HepG2 (cell line): Measurements from ENCODE around the gene GALNT15. TPM values are rescaled to one million over a fixed set of nuclear protein-coding genes. Genes with fewer than 3 reads are reported as not detected.

Experiments used
- ATAC-seq: fragments of 200-7000 bp; cut with Tn5 transposase; 3 replicates; pipeline ENCODE4 v1.9.1; 2020; ENCODE audit warnings: mild to moderate bottlenecking, moderate library complexity
- BruUV-seq: library from RNA; stranded (reverse); fragments of 400-500 nt; replicated peaks from 2 replicates; lab custom pipeline; 2021; lab: Mats Ljungman, UMichigan
- CTCF ChIA-PET: fragments of 300-600 bp; formaldehyde crosslinking; extraction: SDS; loops from one replicate; lab custom pipeline; 2021; ENCODE audit warnings: low total read pairs, inconsistent platforms, low intra/inter-chr PET ratio; lab: Yijun Ruan, JAX
- POLR2A ChIA-PET: fragments of 350-600 bp; sonication (Branson Sonifier 250); formaldehyde crosslinking; loops from one replicate; lab custom pipeline; 2020; ENCODE audit warnings: antibody characterized with exemption, inconsistent platforms; lab: Yijun Ruan, JAX
- DNase-seq: peaks from one replicate; pipeline ENCODE4 v3.0.0-alpha.2; 2015; ENCODE audit warnings: low spot score
- FAIRE-seq: peaks from 3 replicates; lab custom pipeline; 2011; peaks lifted over from hg19 to GRCh38; lab: Jason Lieb, UNC
- H2AFZ ChIP-seq: one replicate; pipeline ENCODE4 v1.6.1; 2011; ENCODE audit warnings: low read length, inconsistent platforms
- H3K27ac ChIP-seq: fragments of 300-600 bp; 3 replicates; pipeline ENCODE4 v1.8.0; 2011; ENCODE audit warnings: mixed run types, mild to moderate bottlenecking, mixed read lengths, low read length, inconsistent platforms; ENCODE audit not compliant: insufficient read depth; ENCODE audit errors: extremely low read length
- H3K27me3 ChIP-seq, 2 experiments: fragments of 200-600 bp in 1 of 2; 2 replicates in 1 of 2; 3 replicates in 1 of 2; pipeline versions ENCODE4 v1.6.0 to v1.8.0; 2011; ENCODE audit warnings: low read length in 2 of 2, mild to moderate bottlenecking in 2 of 2, moderate library complexity in 2 of 2, inconsistent platforms in 1 of 2; ENCODE audit not compliant: insufficient read depth in 2 of 2, control insufficient read depth in 1 of 2
- H3K36me3 ChIP-seq, 2 experiments: fragments of 200-600 bp in 1 of 2; replicated peaks in 1 of 2; 2 replicates in 1 of 2; 3 replicates in 1 of 2; pipeline versions ENCODE4 v1.5.1 to v1.8.0; 2011; ENCODE audit warnings: low read length in 2 of 2, inconsistent platforms in 1 of 2; ENCODE audit not compliant: insufficient read depth in 2 of 2, control insufficient read depth in 1 of 2
- H3K4me1 ChIP-seq: 2 replicates; pipeline ENCODE4 v1.5.1; 2012; ENCODE audit warnings: low read length, inconsistent platforms; ENCODE audit not compliant: insufficient read depth
- H3K4me2 ChIP-seq: 2 replicates; pipeline ENCODE4 v1.6.0; 2011; ENCODE audit warnings: low read depth, low read length, inconsistent platforms
- H3K4me3 ChIP-seq, 3 experiments: fragments of 200-600 bp in 1 of 3; sonication (generic), shearing (Covaris generic) in 1 of 3; replicated peaks in 1 of 3; 2 replicates each; pipeline ENCODE4 v1.5.1; 2011 to 2016; ENCODE audit warnings: low read length in 3 of 3, inconsistent platforms in 2 of 3, low read depth in 2 of 3, mild to moderate bottlenecking in 2 of 3, control low read depth in 1 of 3, mixed read lengths in 1 of 3; ENCODE audit not compliant: insufficient read depth in 1 of 3
- H3K79me2 ChIP-seq: one replicate; pipeline ENCODE4 v1.6.1; 2011; ENCODE audit warnings: low read length, inconsistent platforms; ENCODE audit not compliant: insufficient read depth
- H3K9ac ChIP-seq: 2 replicates; pipeline ENCODE4 v1.6.0; 2011; ENCODE audit warnings: mild to moderate bottlenecking, low read depth, low read length, inconsistent platforms; ENCODE audit not compliant: insufficient read depth
- H3K9me3 ChIP-seq: 2 replicates; pipeline ENCODE4 v1.5.1; 2012; ENCODE audit warnings: mild to moderate bottlenecking, low read length
- H4K20me1 ChIP-seq: 2 replicates; pipeline ENCODE4 v1.6.0; 2011; ENCODE audit warnings: inconsistent platforms, mild to moderate bottlenecking, low read length, moderate library complexity; ENCODE audit not compliant: insufficient read depth
- ASH2L ChIP-seq: fragments of 300-600, 200-600 bp; sonication (generic); IDR thresholded peaks from 2 replicates; pipeline ENCODE4 v1.7.0; 2017; ENCODE audit warnings: low read depth, mild to moderate bottlenecking, moderate library complexity, mixed read lengths, low read length; ENCODE audit not compliant: insufficient read length
- CBX1 ChIP-seq: IDR thresholded peaks from one replicate; pipeline ENCODE4 v1.6.1; 2016; ENCODE audit warnings: antibody characterized with exemption, low read depth
- CEBPB ChIP-seq: IDR thresholded peaks from 2 replicates; pipeline ENCODE4 v1.6.1; 2011; ENCODE audit warnings: low read depth, low read length, improper control_type of control experiment, borderline replicate concordance
- PREB ChIP-seq: sonication (generic); formaldehyde crosslinking; IDR thresholded peaks from 2 replicates; pipeline ENCODE4 v1.4.0; 2020; ENCODE audit warnings: missing genetic modification reagents
- SRF ChIP-seq: IDR thresholded peaks from 2 replicates; pipeline ENCODE4 v1.6.1; 2011; ENCODE audit warnings: mild to moderate bottlenecking, low read depth, low read length, moderate library complexity
- ZIK1 ChIP-seq: sonication (generic); formaldehyde crosslinking; IDR thresholded peaks from 2 replicates; pipeline ENCODE4 v1.5.0; 2020; ENCODE audit warnings: mild to moderate bottlenecking, low read depth, missing genetic modification reagents, borderline replicate concordance
- ZNF329 ChIP-seq: sonication (generic); formaldehyde crosslinking; IDR thresholded peaks from 2 replicates; pipeline ENCODE4 v1.9.0; 2021; ENCODE audit warnings: low read depth, mild to moderate bottlenecking, missing genetic modification reagents
- in situ Hi-C: cut with HindIII; loops from 2 replicates; pipeline ENCODE4 v1.10.0; 2017; ENCODE audit warnings: low pct_unique_long_range_greater_than_20kb; ENCODE audit not compliant: extremely low pct_ligation_motif_present
- intact Hi-C: fragments of 100-400 bp; cut with micrococcal nuclease; formaldehyde crosslinking; loops from one replicate; pipeline ENCODE4 v1.10.0; 2022; ENCODE audit not compliant: unreplicated experiment
- polyA plus RNA-seq, 8 experiments: library from polyadenylated mRNA; depleted of rRNA in 3 of 8; stranded (reverse) in 7 of 8; unstranded in 1 of 8; fragments of >200 nt; fragmentation: Illumina TruSeq in 4 of 8; extraction: Trizol in 4 of 8; gene quantifications; 2 replicates each; pipeline versions ENCODE4 v1.2.1 to v1.2.3, GENCODE V29; 2011 to 2016; ENCODE audit warnings: low read depth in 4 of 8, missing spikeins in 1 of 8, mixed read lengths in 1 of 8; ENCODE audit not compliant: insufficient read depth in 1 of 8
- total RNA-seq, 5 experiments: library from RNA; depleted of rRNA; stranded (reverse); fragments of >200 nt; fragmentation: Illumina TruSeq; extraction: Trizol; gene quantifications; 2 replicates each; pipeline ENCODE4 v1.2.3, GENCODE V29; 2016; ENCODE audit warnings: low read depth in 1 of 5

The GALNT15 gene
- total and polyA plus RNA-seq, 2 of the 13 experiments (the other 11 are each of a cell fraction or from before 2014, with no cell fraction given) = 0.02 to 0.04 TPM

GRCh38 chr3:16188071-16188470 lies 13.6 kb downstream of the GALNT15 start (continued):
- no peak for TF ChIP-seq CBX1
- no peak for TF ChIP-seq ZNF329 (CRISPR knock-in tag)
- no peak for TF ChIP-seq ZIK1 (CRISPR knock-in tag)
- no peak for TF ChIP-seq ASH2L

DNA sequence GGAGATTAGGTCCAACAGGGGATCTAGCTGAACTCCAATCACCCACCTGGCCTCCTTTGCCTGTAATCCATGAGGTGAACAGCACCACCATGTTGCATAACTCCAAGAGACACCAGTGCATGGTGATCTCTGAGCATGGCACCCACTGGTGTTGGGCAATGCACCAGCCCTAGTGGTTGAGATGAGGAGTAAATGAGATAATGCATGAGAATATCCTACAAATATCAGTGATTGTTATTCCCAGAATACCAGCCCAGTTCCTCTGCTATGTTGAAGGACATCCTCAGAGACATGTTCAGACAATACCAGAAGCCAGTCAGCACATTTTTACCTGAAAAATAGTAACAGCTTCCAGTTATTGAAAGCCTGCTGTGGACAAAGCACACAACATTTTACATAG lies 14.7 kb downstream of the GALNT15 start:
- H3K9ac ChIP-seq = no peak overlapping the region
- POLR2A ChIA-PET = no interaction called here
- intact Hi-C loops = no loop called here
- no peaks in the 10 kb centered on the region for H3K4me1 ChIP-seq
- TF ChIP-seq CEBPB = peak; percentile 24; the same call in 1 of the 2 replicates
- TF ChIP-seq SRF = no peak
- no peak for TF ChIP-seq PREB (CRISPR knock-in tag)
- H3K4me2 ChIP-seq = no peak overlapping the region
- CTCF ChIA-PET = no interaction called here
- no peaks in the 10 kb centered on the region for H3K36me3 ChIP-seq
- H3K4me3 ChIP-seq = no peak overlapping the region
- ATAC-seq = no peak
- no peaks in the 10 kb centered on the region for H3K79me2 ChIP-seq
- no peak overlapping the region for H2AFZ ChIP-seq
- BruUV-seq = no TSS peak
- FAIRE-seq = no peak
- no peaks in the 10 kb centered on the region for H3K9me3 ChIP-seq
- peaks cover 0 to 14% of the 10 kb centered on the region in 2 experiments; a peak in 3 of 5 replicates for H3K27me3 ChIP-seq
- no peaks in the 10 kb centered on the region for H4K20me1 ChIP-seq
- no peak for DNase-seq
- in situ Hi-C loops = no loop called here
- no peak overlapping the region for H3K27ac ChIP-seq
